ENCODE results near the gene CYSTM1.

DNA sequence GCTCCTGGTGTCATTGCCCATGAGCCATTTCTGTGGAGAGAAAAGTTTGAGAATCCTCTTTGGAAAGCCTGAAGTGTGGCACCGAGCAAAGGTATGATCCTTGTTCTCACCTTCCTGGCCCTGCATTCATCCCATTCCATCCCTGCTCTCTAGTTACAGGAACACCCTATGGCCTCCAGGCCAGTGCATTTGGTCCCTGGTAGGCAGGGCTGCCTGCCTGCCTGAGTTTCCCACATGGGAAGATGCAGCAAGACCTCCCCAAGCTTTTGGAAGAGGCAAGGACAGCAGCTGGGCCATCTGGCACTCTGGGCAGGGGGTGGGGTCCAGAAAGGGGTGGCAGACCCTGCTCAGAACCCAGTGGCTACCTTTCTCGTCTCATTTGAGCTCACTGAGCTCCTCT, 24.8 kb upstream of the CYSTM1 start:
- TF ChIP-seq POLR2A (IDR thresholded peaks at IDR 0.05), result no peak
- no peak for TF ChIP-seq EP300 (IDR thresholded peaks at IDR 0.05)
- TF ChIP-seq, protein P1, sequence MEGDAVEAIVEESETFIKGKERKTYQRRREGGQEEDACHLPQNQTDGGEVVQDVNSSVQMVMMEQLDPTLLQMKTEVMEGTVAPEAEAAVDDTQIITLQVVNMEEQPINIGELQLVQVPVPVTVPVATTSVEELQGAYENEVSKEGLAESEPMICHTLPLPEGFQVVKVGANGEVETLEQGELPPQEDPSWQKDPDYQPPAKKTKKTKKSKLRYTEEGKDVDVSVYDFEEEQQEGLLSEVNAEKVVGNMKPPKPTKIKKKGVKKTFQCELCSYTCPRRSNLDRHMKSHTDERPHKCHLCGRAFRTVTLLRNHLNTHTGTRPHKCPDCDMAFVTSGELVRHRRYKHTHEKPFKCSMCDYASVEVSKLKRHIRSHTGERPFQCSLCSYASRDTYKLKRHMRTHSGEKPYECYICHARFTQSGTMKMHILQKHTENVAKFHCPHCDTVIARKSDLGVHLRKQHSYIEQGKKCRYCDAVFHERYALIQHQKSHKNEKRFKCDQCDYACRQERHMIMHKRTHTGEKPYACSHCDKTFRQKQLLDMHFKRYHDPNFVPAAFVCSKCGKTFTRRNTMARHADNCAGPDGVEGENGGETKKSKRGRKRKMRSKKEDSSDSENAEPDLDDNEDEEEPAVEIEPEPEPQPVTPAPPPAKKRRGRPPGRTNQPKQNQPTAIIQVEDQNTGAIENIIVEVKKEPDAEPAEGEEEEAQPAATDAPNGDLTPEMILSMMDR (IDR thresholded peaks at IDR 0.05), result no peak
- no peak for TF ChIP-seq POLR2AphosphoS5 (IDR thresholded peaks at IDR 0.05)

All from suprapubic skin (tissue), 4 donors.